Activated CD8-positive, alpha-beta memory T cell treated with anti-CD3 and anti-CD28 coated beads, Interleukin-2, amount 10 ng/mL, durations not matched to agents 7 days and 5 days (primary cell): Measurements from ENCODE around the gene HDAC1. TPM values are rescaled to one million over a fixed set of nuclear protein-coding genes. Genes with fewer than 3 reads are reported as not detected.
"Not testable (repeated sequence)": the region's sequence is repeated elsewhere in the genome, so short reads cannot be mapped to it uniquely, and the experiment has no call there.

Source experiments
- ATAC-seq: fragments of 150-1000 bp; cut with Tn5 transposase; one replicate; pipeline ENCODE4 v1.10.0; 2021; ENCODE audit warnings: moderate library complexity
- CTCF ChIA-PET: fragments of 350-600 bp; sonication (Branson Sonifier 250); formaldehyde crosslinking; loops from one replicate; lab custom pipeline; 2021; ENCODE audit warnings: antibody characterized with exemption; lab: Charles Lee
- DNase-seq: peaks from one replicate; pipeline ENCODE4 v3.0.0-alpha.2; 2020
- H3K27ac Mint-ChIP-seq: one replicate; pipeline ENCODE4 v1.8.0; 2021; ENCODE audit warnings: mild to moderate bottlenecking, mixed read lengths
- H3K27me3 Mint-ChIP-seq: one replicate; pipeline ENCODE4 v1.8.0; 2021; ENCODE audit warnings: mixed read lengths
- H3K36me3 Mint-ChIP-seq: one replicate; pipeline ENCODE4 v1.8.0; 2021; ENCODE audit warnings: mild to moderate bottlenecking, mixed read lengths
- H3K4me1 Mint-ChIP-seq: one replicate; pipeline ENCODE4 v1.8.0; 2021; ENCODE audit warnings: mixed read lengths
- H3K4me3 Mint-ChIP-seq: one replicate; pipeline ENCODE4 v1.8.0; 2021; ENCODE audit warnings: mild to moderate bottlenecking, moderate library complexity, mixed read lengths
- H3K9me3 Mint-ChIP-seq: one replicate; pipeline ENCODE4 v1.8.0; 2022; ENCODE audit warnings: low read depth, mixed read lengths
- total RNA-seq, 2 experiments: library from RNA; stranded (reverse); gene quantifications; one replicate each; pipeline ENCODE4 v1.2.3, GENCODE V29; 2021

Gene HDAC1
- total RNA-seq, 2 experiments from 2014 or later: 183 to 189 TPM

DNA sequence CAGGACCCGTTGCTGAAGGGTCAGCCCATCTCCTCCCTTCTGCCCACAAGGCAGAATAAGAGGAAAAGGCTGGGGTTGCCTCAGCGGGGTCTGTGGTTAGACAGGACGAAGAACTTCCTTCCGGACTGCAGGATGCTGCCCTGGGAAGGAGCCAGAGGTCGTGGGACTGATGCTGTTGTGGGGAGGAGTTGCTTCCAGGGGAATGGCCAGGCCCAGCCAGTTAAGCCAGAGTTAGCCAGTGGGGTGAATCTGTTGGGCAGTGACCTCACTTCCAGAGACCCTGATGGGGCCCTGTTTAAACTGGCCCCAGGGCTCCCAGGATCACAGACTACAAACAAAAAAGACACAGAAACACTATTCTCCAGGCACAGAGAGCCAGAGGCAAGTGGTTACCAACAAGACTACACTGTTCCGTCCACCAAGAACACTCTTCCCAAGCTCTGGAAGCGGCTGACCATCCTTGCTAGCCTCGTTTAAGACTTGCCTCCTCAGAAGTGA lies 57.4 kb downstream of the HDAC1 start:
- DNase-seq (no peak), ATAC-seq (no peak)
- H3K27ac Mint-ChIP-seq: no peak overlapping the region
- no peaks in the 10 kb centered on the region for H3K36me3 Mint-ChIP-seq
- CTCF ChIA-PET: no interaction called here
- peaks cover 39% of the 10 kb centered on the region for H3K4me1 Mint-ChIP-seq
- H3K9me3 Mint-ChIP-seq: no peaks in the 10 kb centered on the region
- H3K4me3 Mint-ChIP-seq: no peak overlapping the region
- no peaks in the 10 kb centered on the region for H3K27me3 Mint-ChIP-seq

DNA sequence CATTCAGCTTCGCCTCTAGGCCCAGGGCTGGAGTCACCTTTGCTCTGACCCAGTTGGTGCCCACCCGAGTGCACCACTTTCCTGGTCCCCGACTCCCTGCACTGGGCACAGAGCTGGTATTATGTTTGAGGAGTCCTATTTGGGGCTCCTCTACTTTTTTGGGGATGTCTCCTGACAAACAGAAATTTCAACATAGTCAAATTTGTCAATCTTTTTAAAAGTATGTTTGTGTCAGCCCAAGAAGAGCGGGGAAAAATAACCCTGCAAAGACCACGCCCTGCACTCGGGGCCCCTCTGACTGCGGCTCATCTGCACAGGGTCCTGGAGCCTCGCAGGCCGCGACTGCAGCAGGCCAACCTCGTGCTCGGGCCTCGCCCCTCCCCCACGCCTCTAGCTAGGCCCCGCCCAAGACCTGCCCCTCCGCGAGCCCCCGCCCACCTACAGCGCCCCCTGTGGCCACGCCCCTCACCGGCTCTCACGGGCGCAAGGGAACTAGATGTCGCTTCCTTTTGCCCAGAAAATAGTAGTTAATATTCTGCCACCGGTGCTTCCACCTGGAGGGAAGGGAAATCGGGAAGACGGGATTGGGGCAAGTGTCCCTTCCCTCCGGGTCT lies 59.0 kb downstream of the HDAC1 start:
- peak overlapping the region; percentile 74 for H3K4me3 Mint-ChIP-seq
- DNase-seq: no peak
- H3K36me3 Mint-ChIP-seq: no peaks in the 10 kb centered on the region
- H3K27ac Mint-ChIP-seq: peak overlapping the region; percentile 77
- CTCF ChIA-PET: interaction anchor here (0.6 to 2.4 kb wide), 11 partner anchors 9 to 141 kb away, joined by 3 to 17 read pairs (median 3); partner anchors contain the start of gene MARCKSL1
- H3K9me3 Mint-ChIP-seq: no peaks in the 10 kb centered on the region
- H3K27me3 Mint-ChIP-seq: no peaks in the 10 kb centered on the region
- peak; percentile 73 for ATAC-seq
- H3K4me1 Mint-ChIP-seq: peaks cover 35% of the 10 kb centered on the region

DNA sequence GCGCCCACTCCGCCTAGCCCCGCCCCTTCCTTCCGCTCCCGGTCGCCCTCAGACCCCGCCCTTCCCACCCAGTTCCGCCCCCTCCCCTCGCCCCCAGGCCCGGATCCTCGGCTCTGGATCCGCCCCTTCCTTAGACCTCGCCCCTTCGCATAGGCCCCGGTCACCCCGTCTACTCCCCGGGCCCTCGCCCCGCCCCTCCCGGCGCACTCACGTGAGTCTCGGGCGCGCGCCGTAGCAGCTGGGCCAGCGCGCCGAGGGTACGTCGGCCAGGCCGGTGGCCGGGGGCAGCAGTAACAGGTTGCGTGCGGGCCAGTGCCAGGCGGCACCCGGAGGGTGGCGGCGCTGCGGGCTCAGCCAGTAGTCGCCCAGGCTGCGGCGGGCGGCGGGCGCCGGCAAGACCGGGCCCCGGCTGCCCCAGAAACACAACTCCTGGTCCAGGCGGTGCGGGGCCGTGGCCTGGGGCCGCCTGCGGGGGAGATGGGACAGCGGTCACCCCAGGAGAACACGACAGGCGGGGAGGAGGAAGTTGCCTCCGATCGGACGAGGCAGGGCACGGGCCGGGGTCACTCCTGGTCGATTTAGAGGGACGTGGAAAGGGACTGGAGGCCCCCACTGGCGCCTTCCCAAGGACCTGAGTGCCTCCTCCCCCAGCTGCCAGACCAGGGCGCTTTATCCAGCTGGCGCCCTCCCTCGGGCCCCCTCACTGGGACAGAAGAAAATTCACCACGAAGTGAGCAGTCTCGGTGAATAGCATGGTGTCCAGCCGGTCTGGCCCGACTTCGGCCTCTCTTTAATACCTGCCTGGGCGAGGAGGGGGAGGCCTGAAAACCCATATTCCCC lies 59.7 kb downstream of the HDAC1 start:
- Mint-ChIP-seq H3K4me1 (peaks cover 35% of the 10 kb centered on the region), H3K36me3 (no peaks in the 10 kb centered on the region), H3K27ac (peak overlapping the region; percentile 77), H3K4me3 (peak overlapping the region; percentile 74), H3K9me3 (no peaks in the 10 kb centered on the region), H3K27me3 (peaks cover 2% of the 10 kb centered on the region)
- peak; percentile 96 for ATAC-seq
- DNase-seq: peak; percentile 93
- CTCF ChIA-PET: interaction anchor here (0.6 to 2.4 kb wide), 11 partner anchors 8 to 142 kb away, joined by 3 to 17 read pairs (median 3); partner anchors contain the start of gene MARCKSL1

DNA sequence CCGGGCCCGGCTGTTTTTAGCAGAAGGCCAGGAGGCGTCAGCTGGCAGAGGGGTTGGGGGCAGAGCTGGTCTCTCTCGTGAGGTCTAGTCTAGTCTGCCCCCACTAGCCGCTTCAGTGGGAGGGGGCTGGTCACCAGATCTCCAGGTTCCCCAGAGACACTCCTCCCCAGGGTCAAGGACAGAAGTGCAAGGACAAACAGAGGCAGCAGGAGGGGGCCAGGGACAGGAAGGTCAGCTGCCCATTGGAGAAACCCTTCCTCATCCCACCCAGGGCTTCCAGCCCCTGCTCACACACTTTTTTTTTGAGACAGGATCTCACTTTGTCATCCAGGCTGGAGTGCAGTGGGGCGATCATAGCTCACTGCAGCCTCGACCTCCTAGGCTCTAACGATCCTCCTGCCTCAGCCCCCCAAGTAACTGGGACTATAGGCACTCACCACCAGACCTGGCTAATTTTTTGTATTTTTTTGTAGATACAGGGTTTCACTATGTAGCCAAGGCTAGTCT lies 60.4 kb downstream of the HDAC1 start:
- CTCF ChIA-PET: interaction anchor here (0.9 to 2.4 kb wide), 4 partner anchors 16 to 136 kb away, joined by 3 to 17 read pairs (median 6); partner anchors contain the start of gene MARCKSL1
- Mint-ChIP-seq H3K9me3 (no peaks in the 10 kb centered on the region), H3K27me3 (peaks cover 2% of the 10 kb centered on the region), H3K36me3 (no peaks in the 10 kb centered on the region), H3K4me1 (peaks cover 35% of the 10 kb centered on the region), H3K27ac (peak overlapping the region; percentile 27), H3K4me3 (peak overlapping the region; percentile 20)
- DNase-seq (no peak), ATAC-seq (no peak)

DNA sequence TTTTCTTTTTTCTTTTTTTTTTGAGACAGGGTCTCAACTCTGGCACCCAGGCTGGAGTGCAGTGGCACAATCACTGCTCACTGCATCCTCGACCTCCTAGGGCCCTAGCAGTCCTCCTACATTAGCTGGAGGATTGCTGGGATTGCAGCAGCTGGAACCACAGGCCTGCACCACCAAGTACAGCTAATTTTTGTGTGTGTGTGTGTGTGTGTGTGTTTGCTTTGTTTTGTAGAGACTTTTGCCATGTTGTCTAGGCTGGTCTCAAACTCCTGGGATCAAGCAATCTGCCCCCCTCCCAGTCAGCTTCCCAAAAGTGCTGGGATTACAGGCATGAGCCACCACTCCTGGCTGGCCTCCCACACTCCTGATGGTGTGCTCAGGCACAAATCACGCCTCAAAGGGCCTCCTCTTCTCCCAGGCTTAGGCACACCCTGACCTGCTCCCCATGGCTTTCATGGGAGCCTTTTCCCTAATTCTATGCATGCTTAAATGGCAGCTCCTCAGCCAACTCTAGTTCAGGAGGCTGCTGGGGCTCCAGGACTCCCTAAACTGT lies 61.0 kb downstream of the HDAC1 start:
- peaks cover 35% of the 10 kb centered on the region for H3K4me1 Mint-ChIP-seq
- DNase-seq: no peak
- H3K4me3 Mint-ChIP-seq: no peak overlapping the region
- no peaks in the 10 kb centered on the region for H3K36me3 Mint-ChIP-seq
- no peak overlapping the region for H3K27ac Mint-ChIP-seq
- CTCF ChIA-PET: interaction anchor here (0.9 to 3.2 kb wide), 5 partner anchors 17 to 137 kb away, joined by 3 to 9 read pairs (median 4); partner anchors contain the start of gene MARCKSL1
- H3K9me3 Mint-ChIP-seq: no peaks in the 10 kb centered on the region
- H3K27me3 Mint-ChIP-seq: peaks cover 2% of the 10 kb centered on the region
- no peak for ATAC-seq

DNA sequence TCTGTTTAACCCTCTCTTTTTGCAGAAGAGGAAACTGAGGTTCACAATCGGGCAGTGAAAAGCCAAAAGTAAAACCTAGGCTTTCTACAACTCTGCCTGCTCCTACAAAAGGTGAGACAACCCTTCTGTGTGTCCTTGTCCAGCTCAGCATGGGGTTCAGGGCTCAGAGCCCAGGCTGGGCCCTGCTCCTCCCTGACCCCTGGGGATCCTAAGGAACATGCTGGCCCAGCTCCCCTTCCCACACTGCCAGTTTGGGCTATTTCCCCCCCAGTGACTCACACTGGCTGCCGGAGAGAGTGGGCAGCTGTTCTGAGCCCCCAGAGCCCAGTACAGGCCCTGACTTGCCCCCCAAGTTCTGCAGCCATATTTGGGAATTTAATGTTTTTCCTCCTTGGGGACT lies 61.5 kb downstream of the HDAC1 start:
- H3K9me3 Mint-ChIP-seq: no peaks in the 10 kb centered on the region
- CTCF ChIA-PET: interaction anchor here (1.0 to 3.2 kb wide), 4 partner anchors 17 to 137 kb away, joined by 3 to 9 read pairs (median 6); partner anchors contain the start of gene MARCKSL1
- H3K4me1 Mint-ChIP-seq: peaks cover 30% of the 10 kb centered on the region
- H3K27ac Mint-ChIP-seq: no peak overlapping the region
- no peak overlapping the region for H3K4me3 Mint-ChIP-seq
- peaks cover 2% of the 10 kb centered on the region for H3K27me3 Mint-ChIP-seq
- DNase-seq: no peak
- H3K36me3 Mint-ChIP-seq: no peaks in the 10 kb centered on the region
- no peak for ATAC-seq

DNA sequence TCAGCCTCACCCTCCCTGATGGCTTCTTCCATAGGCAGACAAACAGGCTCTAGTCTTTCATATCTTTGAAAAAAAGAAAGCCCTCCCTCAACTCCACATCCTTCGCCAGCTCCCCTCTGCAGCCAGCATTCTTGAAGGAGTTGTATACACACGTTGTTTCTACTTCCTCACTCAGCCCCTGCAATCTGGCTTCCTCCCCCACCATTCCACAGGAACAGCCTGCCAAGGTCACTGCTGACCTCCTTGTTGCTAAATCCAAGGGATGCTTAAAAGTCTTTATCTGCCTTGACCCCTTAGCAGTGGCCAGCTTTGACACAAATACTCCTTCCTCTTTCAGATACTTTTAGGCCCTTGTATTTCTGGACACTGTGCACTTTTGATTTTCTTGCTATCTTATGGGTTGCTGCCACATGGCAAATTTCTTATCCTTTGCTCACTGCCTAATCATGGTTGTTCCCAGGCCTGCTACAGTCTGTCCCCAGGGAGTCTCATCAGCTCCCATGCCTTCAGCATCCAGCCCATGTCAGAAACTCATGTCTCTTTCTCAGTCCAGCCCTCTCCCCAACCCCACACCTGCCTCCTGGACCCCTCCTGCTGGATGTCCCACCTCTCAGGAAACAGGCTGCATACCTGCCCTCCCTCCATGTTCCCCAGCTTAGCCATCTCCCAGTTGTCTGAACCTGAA lies 62.1 kb downstream of the HDAC1 start:
- Mint-ChIP-seq H3K4me3 (no peak overlapping the region), H3K27me3 (peaks cover 2% of the 10 kb centered on the region), H3K4me1 (peaks cover 25% of the 10 kb centered on the region), H3K27ac (no peak overlapping the region), H3K9me3 (no peaks in the 10 kb centered on the region), H3K36me3 (no peaks in the 10 kb centered on the region)
- ATAC-seq (no peak), DNase-seq (no peak)
- CTCF ChIA-PET: interaction anchor here (0.5 to 3.2 kb wide), 6 partner anchors 18 to 733 kb away, joined by 3 to 9 read pairs (median 3); partner anchors contain the start of genes BSDC1 and MARCKSL1

DNA sequence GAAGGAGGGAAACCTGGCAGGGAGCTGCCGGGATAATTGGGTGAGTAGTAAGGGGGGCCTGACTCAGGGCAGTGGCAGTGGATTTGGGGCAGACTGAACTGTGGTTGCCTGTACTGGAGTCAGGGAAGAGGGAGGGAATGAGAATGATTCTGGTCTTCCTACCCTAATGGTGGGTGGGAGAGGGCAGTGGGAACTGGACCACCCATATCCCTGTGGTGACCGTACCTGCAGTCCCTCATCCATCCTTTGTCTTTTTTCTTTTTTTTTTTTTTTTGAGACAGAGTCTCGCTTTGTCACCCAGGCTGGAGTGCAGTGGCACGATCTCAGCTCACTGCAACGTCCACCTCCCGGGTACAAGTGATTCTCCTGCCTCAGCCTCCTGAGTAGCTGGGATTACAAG lies 63.9 kb downstream of the HDAC1 start:
- not testable (repeated sequence) for ATAC-seq, H3K9me3 Mint-ChIP-seq, H3K27me3 Mint-ChIP-seq, H3K36me3 Mint-ChIP-seq, H3K27ac Mint-ChIP-seq, H3K4me3 Mint-ChIP-seq, DNase-seq
- CTCF ChIA-PET: interaction anchor here (1.7 to 3.2 kb wide), 2 partner anchors 11 to 20 kb away, joined by 3 to 9 read pairs; partner anchors contain the start of gene MARCKSL1
- peaks cover 21% of the 10 kb centered on the region for H3K4me1 Mint-ChIP-seq

DNA sequence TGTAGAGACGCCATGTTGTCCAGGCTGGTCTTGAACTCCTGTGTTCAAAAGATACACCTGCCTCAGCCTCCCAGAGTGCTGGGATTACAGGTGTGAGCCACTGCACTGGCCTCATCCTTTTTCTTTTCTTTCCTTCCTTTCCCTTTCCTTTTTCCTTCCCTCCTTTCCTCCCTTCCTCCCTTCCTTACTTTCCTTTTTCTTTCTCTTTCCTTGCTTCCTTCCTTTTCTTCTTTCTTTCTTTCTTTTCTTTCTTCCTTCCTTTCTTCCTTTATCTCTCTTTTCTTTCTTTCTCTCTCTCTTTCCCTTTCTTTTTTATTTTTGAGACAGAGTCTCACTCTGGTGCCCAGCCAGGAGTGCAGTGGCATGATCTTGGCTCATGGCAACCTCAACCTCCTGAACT lies 64.6 kb downstream of the HDAC1 start:
- H3K9me3 Mint-ChIP-seq: no peaks in the 10 kb centered on the region
- ATAC-seq (no peak), DNase-seq (no peak)
- peaks cover 22% of the 10 kb centered on the region for H3K4me1 Mint-ChIP-seq
- H3K4me3 Mint-ChIP-seq: no peak overlapping the region
- H3K27me3 Mint-ChIP-seq: peaks cover 6% of the 10 kb centered on the region
- H3K36me3 Mint-ChIP-seq: peaks cover 3% of the 10 kb centered on the region
- no peak overlapping the region for H3K27ac Mint-ChIP-seq
- CTCF ChIA-PET: interaction anchor here (1.7 kb wide), 1 partner anchor 10 kb away, joined by 3 read pairs; no protein-coding TSS in a partner anchor

DNA sequence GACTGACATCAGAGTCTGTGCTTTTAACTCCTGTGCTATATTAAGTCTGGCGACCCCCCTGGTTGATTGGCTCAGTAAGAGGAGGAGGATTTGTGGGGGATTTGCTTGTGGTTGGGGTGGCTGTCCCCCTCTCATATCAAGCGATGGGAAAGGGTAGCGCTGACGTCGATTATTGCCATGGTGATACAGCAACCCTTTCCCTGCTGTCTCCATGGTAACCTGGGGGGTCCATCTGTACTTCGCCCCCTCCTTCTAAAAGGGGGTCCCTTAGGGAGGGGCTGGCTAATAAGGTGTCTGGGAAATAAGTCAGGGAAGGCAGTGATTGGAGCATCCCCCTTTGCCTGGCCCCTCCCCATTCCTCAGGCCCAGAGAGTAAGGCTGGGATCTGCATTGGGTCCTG lies 65.7 kb downstream of the HDAC1 start:
- Mint-ChIP-seq H3K27me3 (peaks cover 9% of the 10 kb centered on the region), H3K27ac (no peak overlapping the region), H3K36me3 (peaks cover 3% of the 10 kb centered on the region), H3K4me3 (no peak overlapping the region), H3K4me1 (peaks cover 22% of the 10 kb centered on the region), H3K9me3 (no peaks in the 10 kb centered on the region)
- DNase-seq: no peak
- CTCF ChIA-PET: no interaction called here
- ATAC-seq: no peak

DNA sequence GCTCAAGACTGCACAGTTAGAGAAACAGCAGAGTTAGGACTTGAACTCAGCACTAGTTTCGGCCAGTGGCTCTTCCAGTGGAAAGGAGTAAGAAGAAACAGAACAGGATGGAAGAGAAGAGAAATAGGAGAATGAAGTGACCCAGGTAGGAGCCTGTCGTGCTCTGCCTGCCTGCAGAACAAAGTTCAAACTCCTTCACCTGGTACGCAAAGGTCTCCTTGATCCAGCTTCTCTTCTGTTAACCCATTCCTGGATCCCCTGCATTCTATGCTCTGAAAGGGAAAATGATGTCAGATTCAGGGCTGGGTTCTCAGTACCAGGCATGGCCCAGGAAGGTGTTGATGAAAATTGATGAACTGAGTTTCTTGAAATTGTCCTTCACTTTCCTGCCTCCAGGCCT lies 66.6 kb downstream of the HDAC1 start:
- DNase-seq (no peak), ATAC-seq (no peak)
- peaks cover 9% of the 10 kb centered on the region for H3K27me3 Mint-ChIP-seq
- no peaks in the 10 kb centered on the region for H3K9me3 Mint-ChIP-seq
- H3K4me3 Mint-ChIP-seq: no peak overlapping the region
- H3K36me3 Mint-ChIP-seq: peaks cover 5% of the 10 kb centered on the region
- peaks cover 18% of the 10 kb centered on the region for H3K4me1 Mint-ChIP-seq
- CTCF ChIA-PET: interaction anchor here (1.3 to 1.7 kb wide), 2 partner anchors 16 to 22 kb away, joined by 3 to 5 read pairs; partner anchors contain the start of gene MARCKSL1
- H3K27ac Mint-ChIP-seq: no peak overlapping the region

DNA sequence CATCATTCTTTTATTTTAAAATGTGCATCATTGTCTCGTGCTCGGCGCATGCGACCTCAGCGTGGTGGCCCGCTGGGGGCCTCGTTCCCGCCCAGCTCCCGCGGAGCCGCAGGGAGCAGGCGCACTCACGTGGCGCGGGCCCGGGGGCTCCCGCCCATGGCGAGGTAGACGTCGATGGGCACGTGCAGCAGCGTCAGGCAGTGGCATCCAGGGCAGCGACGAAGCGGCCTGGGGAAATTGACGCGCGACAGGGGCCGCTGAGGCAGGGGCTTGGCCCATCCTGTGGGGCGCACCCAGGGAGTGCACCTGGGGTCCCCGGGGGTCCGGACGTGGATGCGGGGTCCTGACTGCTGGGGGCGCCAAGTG lies 69.4 kb downstream of the HDAC1 start:
- peaks cover 9% of the 10 kb centered on the region for H3K27me3 Mint-ChIP-seq
- H3K36me3 Mint-ChIP-seq: peaks cover 5% of the 10 kb centered on the region
- ATAC-seq (no peak), DNase-seq (no peak)
- H3K4me3 Mint-ChIP-seq: no peak overlapping the region
- no peak overlapping the region for H3K27ac Mint-ChIP-seq
- no peaks in the 10 kb centered on the region for H3K9me3 Mint-ChIP-seq
- peaks cover 14% of the 10 kb centered on the region for H3K4me1 Mint-ChIP-seq
- CTCF ChIA-PET: no interaction called here
